Measurements from ENCODE around the gene EIF4E3.

The EIF4E3 gene

GRCh38 chr3:71722693-71723092, 2.5 kb downstream of the EIF4E3 start:
- H3K27me3 ChIP-seq (replicated peaks; ENCODE audit: control insufficient read depth, insufficient read depth, low read length), result no peaks in the 10 kb centered on the region; the same call in 1 of the 2 replicates
- no peak for DNase-seq (ENCODE audit: extremely low read depth, insufficient read length)

GRCh38 chr3:71721651-71722157, 3.5 kb downstream of the EIF4E3 start:
- H3K4me3 ChIP-seq (replicated peaks; ENCODE audit: low read depth, low read length), result no peak overlapping the region
- H3K36me3 ChIP-seq (ENCODE audit: control insufficient read depth, insufficient read depth, low read length), result no peaks in the 10 kb centered on the region
- TF ChIP-seq CTCF (IDR thresholded peaks at IDR 0.05; ENCODE audit: insufficient read depth, low read length, poor library complexity, severe bottlenecking), result no peak
- H3K27me3 ChIP-seq (replicated peaks; ENCODE audit: control insufficient read depth, insufficient read depth, low read length), result peaks cover under 1% of the 10 kb centered on the region
- DNase-seq (ENCODE audit: extremely low read depth, insufficient read length), result no peak

More at GRCh38 chr3:71722693-71723092, 2.5 kb downstream of the EIF4E3 start:
- TF ChIP-seq CTCF (IDR thresholded peaks at IDR 0.05; ENCODE audit: insufficient read depth, low read length, poor library complexity, severe bottlenecking), result no peak
- Histone ChIP-seq H3K36me3 (ENCODE audit: control insufficient read depth, insufficient read depth, low read length) (no peaks in the 10 kb centered on the region), H3K4me3 (replicated peaks; ENCODE audit: low read depth, low read length) (no peak overlapping the region)

DNA sequence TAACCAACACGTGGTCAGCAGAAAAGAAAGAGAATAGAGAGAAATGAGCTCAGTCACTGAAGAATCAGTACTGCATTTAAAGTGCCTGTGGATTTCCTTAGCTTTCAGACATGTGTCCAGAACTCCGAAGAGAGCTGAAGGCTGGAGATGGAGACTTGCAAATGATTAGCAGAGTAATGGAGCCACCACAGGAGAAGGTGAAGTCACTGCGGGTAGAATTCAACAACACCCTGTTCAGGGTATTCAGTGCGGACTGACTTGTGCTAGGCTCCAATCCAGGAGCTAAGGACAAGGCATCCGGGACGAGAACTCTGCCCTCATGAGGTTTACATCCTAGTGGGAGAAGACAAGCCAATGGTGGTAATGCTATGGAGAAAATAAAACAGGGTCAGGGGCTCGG, 4.2 kb downstream of the EIF4E3 start:
- no peak overlapping the region for H3K4me3 ChIP-seq (replicated peaks; ENCODE audit: low read depth, low read length)
- H3K27me3 ChIP-seq (replicated peaks; ENCODE audit: control insufficient read depth, insufficient read depth, low read length), result peaks cover 2% of the 10 kb centered on the region
- no peak for DNase-seq (ENCODE audit: extremely low read depth, insufficient read length)
- H3K36me3 ChIP-seq (ENCODE audit: control insufficient read depth, insufficient read depth, low read length), result no peaks in the 10 kb centered on the region
- no peak for TF ChIP-seq CTCF (IDR thresholded peaks at IDR 0.05; ENCODE audit: insufficient read depth, low read length, poor library complexity, severe bottlenecking)

DNA sequence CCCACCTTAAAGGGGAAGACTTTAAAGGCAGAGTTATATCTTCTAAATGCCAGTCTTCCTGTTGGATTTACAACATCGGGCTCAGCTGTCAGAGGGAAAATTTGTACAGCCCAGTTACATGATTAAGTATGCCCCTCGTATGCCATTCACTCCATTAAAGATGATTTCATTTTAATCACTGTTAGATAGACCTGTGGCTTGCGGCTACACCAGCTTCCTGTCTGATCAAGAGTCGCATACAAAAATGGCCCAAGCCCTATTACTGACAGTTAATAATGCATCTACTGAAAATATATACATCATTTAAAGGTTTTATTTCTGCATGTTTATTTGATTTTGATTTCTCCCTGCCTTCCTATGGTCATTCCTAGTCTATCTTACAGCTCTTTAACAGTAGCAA, 7.1 kb downstream of the EIF4E3 start:
- Histone ChIP-seq H3K27me3 (replicated peaks; ENCODE audit: control insufficient read depth, insufficient read depth, low read length) (peaks cover 2% of the 10 kb centered on the region; the same call in 1 of the 2 replicates), H3K36me3 (ENCODE audit: control insufficient read depth, insufficient read depth, low read length) (no peaks in the 10 kb centered on the region), H3K4me3 (replicated peaks; ENCODE audit: low read depth, low read length) (no peak overlapping the region)
- no peak for TF ChIP-seq CTCF (IDR thresholded peaks at IDR 0.05; ENCODE audit: insufficient read depth, low read length, poor library complexity, severe bottlenecking)
- DNase-seq (ENCODE audit: extremely low read depth, insufficient read length), result no peak

DNA sequence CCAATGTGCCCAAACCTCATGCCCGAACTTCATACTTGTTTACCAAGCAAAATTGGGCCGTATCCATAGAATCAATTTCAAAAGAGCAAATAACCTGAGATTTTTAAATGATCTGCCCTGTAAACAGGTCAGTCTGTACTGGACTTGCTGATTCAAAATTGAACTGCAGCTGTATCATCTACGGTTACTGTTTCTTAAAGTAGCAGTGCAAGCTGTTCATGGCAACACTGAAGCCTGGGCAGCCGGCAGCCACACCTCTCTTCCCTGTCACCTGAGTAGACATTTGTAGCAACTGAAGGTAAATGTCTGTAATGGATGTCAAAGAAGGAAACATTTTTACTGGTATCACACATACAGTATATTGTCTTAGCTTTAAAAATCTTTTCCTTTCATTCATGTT, 10.6 kb downstream of the EIF4E3 start:
- DNase-seq (ENCODE audit: extremely low read depth, insufficient read length), result no peak
- Histone ChIP-seq H3K27me3 (replicated peaks; ENCODE audit: control insufficient read depth, insufficient read depth, low read length) (peaks cover 2% of the 10 kb centered on the region; the same call in 1 of the 2 replicates), H3K4me3 (replicated peaks; ENCODE audit: low read depth, low read length) (no peak overlapping the region), H3K36me3 (ENCODE audit: control insufficient read depth, insufficient read depth, low read length) (no peaks in the 10 kb centered on the region)
- no peak for TF ChIP-seq CTCF (IDR thresholded peaks at IDR 0.05; ENCODE audit: insufficient read depth, low read length, poor library complexity, severe bottlenecking)

DNA sequence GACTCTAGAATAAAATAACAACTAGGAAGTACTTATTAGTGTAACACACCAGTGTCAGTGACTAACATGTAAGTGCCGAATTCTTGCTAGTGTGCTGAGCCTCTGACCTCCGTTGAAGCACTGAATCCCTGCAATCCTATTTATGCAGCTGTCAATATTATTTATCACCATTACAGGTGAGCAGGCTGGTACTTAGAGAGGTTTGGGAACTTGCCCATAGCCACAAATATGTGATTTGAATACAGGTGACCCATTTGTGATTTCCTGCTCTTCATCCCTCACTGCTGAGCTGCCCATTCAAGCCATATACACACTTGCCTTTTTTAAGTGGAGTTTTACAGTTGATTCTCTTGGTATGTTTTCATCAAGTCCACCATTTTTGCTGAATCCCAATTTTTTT, 12.2 kb downstream of the EIF4E3 start:
- no peak for DNase-seq (ENCODE audit: extremely low read depth, insufficient read length)
- H3K36me3 ChIP-seq (ENCODE audit: control insufficient read depth, insufficient read depth, low read length), result no peaks in the 10 kb centered on the region
- H3K27me3 ChIP-seq (replicated peaks; ENCODE audit: control insufficient read depth, insufficient read depth, low read length), result peaks cover 2% of the 10 kb centered on the region; the same call in 1 of the 2 replicates
- TF ChIP-seq CTCF (IDR thresholded peaks at IDR 0.05; ENCODE audit: insufficient read depth, low read length, poor library complexity, severe bottlenecking), result no peak
- no peak overlapping the region for H3K4me3 ChIP-seq (replicated peaks; ENCODE audit: low read depth, low read length)

All from GM06990 (cell line).